ENCODE data around the gene ATP5PF.
"Not testable (repeated sequence)": the region's sequence is repeated elsewhere in the genome, so short reads cannot be mapped to it uniquely, and the experiment has no call there.

The ATP5PF gene

GRCh38 chr21:25721987-25722386 lies 12.7 kb downstream of the ATP5PF start:
- ATAC-seq: no peak

GRCh38 chr21:25717491-25718147 lies 17.1 kb downstream of the ATP5PF start:
- ATAC-seq: no peak

- ATAC-seq: not testable (repeated sequence)
These were observed 20.6 kb downstream of the ATP5PF start for GRCh38 chr21:25714066-25714465.

GRCh38 chr21:25710550-25710949 lies 24.2 kb downstream of the ATP5PF start:
- no peak for ATAC-seq

GRCh38 chr21:25709684-25710265 lies 24.9 kb downstream of the ATP5PF start:
- no peak for ATAC-seq

- no peak for ATAC-seq
These were observed 26.1 kb downstream of the ATP5PF start for GRCh38 chr21:25708467-25709065.

- no peak for ATAC-seq
These were observed 33.2 kb downstream of the ATP5PF start for GRCh38 chr21:25701529-25701928.

GRCh38 chr21:25700741-25701140 lies 34.0 kb downstream of the ATP5PF start:
- ATAC-seq: no peak

GRCh38 chr21:25695461-25695860 lies 39.2 kb downstream of the ATP5PF start:
- not testable (repeated sequence) for ATAC-seq

GRCh38 chr21:25691976-25692375 lies 42.7 kb downstream of the ATP5PF start:
- ATAC-seq: no peak

GRCh38 chr21:25689226-25689625 lies 45.5 kb downstream of the ATP5PF start:
- no peak for ATAC-seq

- no peak for ATAC-seq
These were observed 46.2 kb downstream of the ATP5PF start for GRCh38 chr21:25688275-25689155.

- ATAC-seq: no peak
These were observed 46.9 kb downstream of the ATP5PF start for GRCh38 chr21:25687787-25688186.

GRCh38 chr21:25682382-25682781 lies 52.3 kb downstream of the ATP5PF start:
- ATAC-seq: no peak

- no peak for ATAC-seq
These were observed 58.3 kb downstream of the ATP5PF start for GRCh38 chr21:25676451-25676850.

All from activated CD4-positive, CD25-positive, alpha-beta regulatory T cell treated with anti-CD3 and anti-CD28 coated beads, Interleukin-2, amount 50 U/mL, for 24 hours (primary cell).